Upper lobe of right lung (tissue), 1 donor: Measurements from ENCODE around the gene API5. TPM values are rescaled to one million over a fixed set of nuclear protein-coding genes. Genes with fewer than 3 reads are reported as not detected.

ENCODE experiments used
- ATAC-seq: fragments of 200-7000 bp; cut with Tn5 transposase; one replicate; pipeline ENCODE4 v1.9.1; 2020; ENCODE audit warnings: mild to moderate bottlenecking, moderate library complexity
- DNase-seq: peaks from one replicate; pipeline ENCODE4 v3.0.0-alpha.2; 2020
- H3K27ac ChIP-seq: fragments of 200-600 bp; one replicate; pipeline ENCODE4 v1.8.0; 2022
- H3K27me3 ChIP-seq: fragments of 200-600 bp; one replicate; pipeline ENCODE4 v1.8.0; 2022; ENCODE audit warnings: mild to moderate bottlenecking
- H3K36me3 ChIP-seq: fragments of 200-600 bp; one replicate; pipeline ENCODE4 v1.8.0; 2022
- H3K4me1 ChIP-seq: fragments of 200-600 bp; one replicate; pipeline ENCODE4 v1.8.0; 2022
- H3K4me3 ChIP-seq: fragments of 200-600 bp; one replicate; pipeline ENCODE4 v1.8.0; 2022; ENCODE audit warnings: mild to moderate bottlenecking
- H3K9me3 ChIP-seq: fragments of 200-600 bp; one replicate; pipeline ENCODE4 v1.8.0; 2022
- CTCF ChIP-seq: fragments of 200-600 bp; IDR thresholded peaks from one replicate; pipeline ENCODE4 v1.8.0; 2022; ENCODE audit warnings: antibody characterized with exemption
- intact Hi-C: fragments of 100-400 bp; cut with DNase I; formaldehyde crosslinking; loops from one replicate; pipeline ENCODE4 v1.11.0; 2022
- total RNA-seq: library from RNA; stranded (reverse); fragmentation: NEBNext Ultra II Directional; extraction: Animal tissue kit (Norgen Biotek cat#: 25700); gene quantifications from one replicate; pipeline ENCODE4 v1.2.1, GENCODE V29; 2021
- donor health status: DM: no; HTN: yes; CAD: no; lungs with severe emphysema.

API5 gene
- total RNA-seq, 1 donor from 2014 or later, result 76.5 TPM

GRCh38 chr11:43393765-43394355 is 82.1 kb downstream of the API5 start:
- no peak for ATAC-seq
- Histone ChIP-seq H3K4me3 (no peak overlapping the region), H3K4me1 (no peaks in the 10 kb centered on the region), H3K27me3 (no peaks in the 10 kb centered on the region), H3K27ac (no peak overlapping the region), H3K9me3 (no peaks in the 10 kb centered on the region), H3K36me3 (peaks cover 92% of the 10 kb centered on the region)
- intact Hi-C loops, result no loop called here
- no peak for DNase-seq
- TF ChIP-seq CTCF, result no peak

Other genes starting within 250 kb of the API5 start
- 94.4 TPM for gene TTC17, start 46.9 kb downstream of the API5 start, total RNA-seq